Measurements from ENCODE around the gene SAMM50. TPM values are rescaled to one million over a fixed set of nuclear protein-coding genes. Genes with fewer than 3 reads are reported as not detected.
A peak's percentile ranks its signal among the peaks of the same experiment; 100 is the strongest.

SAMM50 gene
- total and polyA plus RNA-seq, 2 donors (not counting 3 experiments of a cell fraction or from before 2014, with no cell fraction given) = 42.9 to 56.2 TPM

DNA sequence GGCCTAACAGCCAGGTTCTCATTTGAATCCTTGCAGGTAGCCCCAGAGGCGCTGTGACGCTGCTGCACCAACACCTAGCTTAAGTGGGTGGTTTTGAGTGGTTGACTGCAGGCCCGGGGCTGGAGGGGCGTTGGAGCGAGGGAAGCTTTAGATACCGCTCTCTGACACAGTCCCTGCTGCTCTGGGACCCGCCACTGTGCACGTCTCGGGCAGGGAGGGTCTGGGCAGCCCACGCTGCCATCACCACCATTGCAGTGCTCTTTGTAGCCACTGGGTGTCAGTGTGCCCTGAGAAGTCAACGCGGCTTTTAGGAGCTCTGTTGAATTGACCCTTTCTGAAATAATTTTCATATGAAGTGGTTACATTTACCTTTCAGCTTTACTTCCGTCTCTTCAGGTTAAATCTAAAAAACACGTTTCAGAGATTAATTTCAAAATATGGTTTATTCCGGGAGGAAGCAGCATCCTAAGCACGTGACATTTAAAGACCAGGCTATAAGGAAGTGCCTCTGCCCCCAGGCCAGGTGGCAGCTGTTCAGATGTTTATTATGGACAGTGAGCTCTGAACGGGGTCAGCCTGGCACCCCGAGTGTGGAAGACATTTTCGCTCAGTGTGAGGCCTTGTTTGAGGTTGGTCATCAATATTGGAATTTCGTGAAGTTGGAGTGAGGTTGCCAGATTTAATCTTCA, 38.0 kb downstream of the SAMM50 start:
- Histone ChIP-seq H3K9me3 (replicated peaks; ENCODE audit: control insufficient read depth, insufficient read depth, low read length) (no peaks in the 10 kb centered on the region), H3K79me2 (ENCODE audit: control insufficient read depth, insufficient read depth, low read length) (peaks cover 3% of the 10 kb centered on the region), H3K36me3 (ENCODE audit: control insufficient read depth in 2 of 2, extremely low read depth in 1 of 2, insufficient read depth in 2 of 2, low read length in 2 of 2) (peaks cover 16 to 33% of the 10 kb centered on the region in 2 experiments), H3K9ac (replicated peaks; ENCODE audit: extremely low read depth, insufficient read depth, low read length) (no peak overlapping the region), H3K4me2 (ENCODE audit: insufficient read depth, low read length) (no peak overlapping the region), H4K20me1 (replicated peaks; ENCODE audit: control insufficient read depth, extremely low read depth, insufficient read depth, low read length) (no peaks in the 10 kb centered on the region), H3K27ac (ENCODE audit: insufficient read depth, low read depth, low read length) (no peak overlapping the region), H3K9me1 (replicated peaks; ENCODE audit: control insufficient read depth, extremely low read depth, insufficient read depth, low read length) (no peaks in the 10 kb centered on the region), H3K4me1 (ENCODE audit: control insufficient read depth, extremely low read depth, insufficient read depth, low read length) (peaks cover 6% of the 10 kb centered on the region), H3K27me3 (ENCODE audit: control insufficient read depth in 2 of 2, insufficient read depth in 2 of 2, low read length in 2 of 2) (no peaks in the 10 kb centered on the region), H3K4me3 (replicated peaks in 1 of 3; ENCODE audit: insufficient read depth in 1 of 3, low read depth in 1 of 3, low read length in 3 of 3) (no peak overlapping the region), H2AFZ (ENCODE audit: low read depth, low read length) (no peak overlapping the region)
- intact Hi-C loops (cut with micrococcal nuclease) (loop anchor here (1.0 to 5.0 kb wide), 4 partner anchors 92 to 633 kb away; no protein-coding TSS in a partner anchor), dilution Hi-C loops (cut with MboI; ENCODE audit: extremely low pct_ligation_motif_present, low sequenced_read_pairs) (no loop called here)
- TF ChIP-seq POLR2AphosphoS5 (IDR thresholded peaks at IDR 0.05; ENCODE audit: insufficient read depth, low read depth, low read length) (no peak), EZH2 (IDR thresholded peaks at IDR 0.05; ENCODE audit: borderline replicate concordance, low read depth, low read length, severe bottlenecking) (no peak), MYC (IDR thresholded peaks at IDR 0.05; ENCODE audit: low read depth, low read length) (no peak), GATA2 (IDR thresholded peaks at IDR 0.05; ENCODE audit: insufficient read depth, insufficient read length, low read depth, low read length) (no peak), POLR2A (IDR thresholded peaks at IDR 0.05; ENCODE audit: low read depth, low read length) (no peak), FOS (IDR thresholded peaks at IDR 0.05; ENCODE audit: borderline replicate concordance, insufficient read depth, low read length) (no peak), JUN (IDR thresholded peaks at IDR 0.05; ENCODE audit: borderline replicate concordance, insufficient read depth, insufficient read length, low read depth) (no peak)
- TF ChIP-seq, protein P1, sequence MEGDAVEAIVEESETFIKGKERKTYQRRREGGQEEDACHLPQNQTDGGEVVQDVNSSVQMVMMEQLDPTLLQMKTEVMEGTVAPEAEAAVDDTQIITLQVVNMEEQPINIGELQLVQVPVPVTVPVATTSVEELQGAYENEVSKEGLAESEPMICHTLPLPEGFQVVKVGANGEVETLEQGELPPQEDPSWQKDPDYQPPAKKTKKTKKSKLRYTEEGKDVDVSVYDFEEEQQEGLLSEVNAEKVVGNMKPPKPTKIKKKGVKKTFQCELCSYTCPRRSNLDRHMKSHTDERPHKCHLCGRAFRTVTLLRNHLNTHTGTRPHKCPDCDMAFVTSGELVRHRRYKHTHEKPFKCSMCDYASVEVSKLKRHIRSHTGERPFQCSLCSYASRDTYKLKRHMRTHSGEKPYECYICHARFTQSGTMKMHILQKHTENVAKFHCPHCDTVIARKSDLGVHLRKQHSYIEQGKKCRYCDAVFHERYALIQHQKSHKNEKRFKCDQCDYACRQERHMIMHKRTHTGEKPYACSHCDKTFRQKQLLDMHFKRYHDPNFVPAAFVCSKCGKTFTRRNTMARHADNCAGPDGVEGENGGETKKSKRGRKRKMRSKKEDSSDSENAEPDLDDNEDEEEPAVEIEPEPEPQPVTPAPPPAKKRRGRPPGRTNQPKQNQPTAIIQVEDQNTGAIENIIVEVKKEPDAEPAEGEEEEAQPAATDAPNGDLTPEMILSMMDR (IDR thresholded peaks at IDR 0.05; ENCODE audit: extremely low read depth in 1 of 2, insufficient read depth in 1 of 2, low read depth in 1 of 2, low read length in 2 of 2) = peak; percentile 90 to 94
- FAIRE-seq (peak; percentile 95), DNase-seq (ENCODE audit: low read depth, low spot score) (peak; percentile 53)
- ChIA-PET POLR2A (interaction anchor here (1.2 kb wide), 1 partner anchor 93 kb away, joined by 6 read pairs; no protein-coding TSS in a partner anchor), CTCF (interaction anchor here (0.5 to 10.3 kb wide), 70 partner anchors 9 to 691 kb away, joined by 3 to 640 read pairs (median 5); partner anchors contain the start of genes PARVG and SAMM50)
- no TSS peak for BruUV-seq (replicated peaks)

All from endothelial cell of umbilical vein (primary cell).